Tibial artery (tissue), 4 donors: ENCODE data around the gene CNTRL.

ENCODE experiments used
- DNase-seq, 2 donors: peaks; one replicate each; pipeline ENCODE4 v3.0.0-alpha.2; 2019
- H3K27ac ChIP-seq, 2 donors: fragments of 200-600 bp; sonication (generic) in 1 of 2; 1 replicate in 1 of 2; 2 replicates in 1 of 2; pipeline ENCODE4 v1.5.1; 2018 to 2019; ENCODE audit warnings: mild to moderate bottlenecking in 1 of 2
- H3K27me3 ChIP-seq, 2 donors: fragments of 200-600 bp; sonication (generic) in 1 of 2; one replicate each; pipeline versions ENCODE4 v1.5.1 to v1.6.0; 2016 to 2019
- H3K36me3 ChIP-seq, 3 donors: fragments of 200-600 bp; sonication (generic) in 2 of 3; one replicate each; pipeline ENCODE4 v1.5.1; 2016 to 2019; ENCODE audit warnings: mild to moderate bottlenecking in 2 of 3
- H3K4me1 ChIP-seq, 4 donors: fragments of 200-600 bp; sonication (generic) in 2 of 4; 1 replicate in 3 of 4; 2 replicates in 1 of 4; pipeline ENCODE4 v1.5.1; 2016 to 2019
- H3K4me3 ChIP-seq, 2 donors: fragments of 200-600 bp; sonication (generic) in 1 of 2; 1 replicate in 1 of 2; 2 replicates in 1 of 2; pipeline ENCODE4 v1.5.1; 2018 to 2019; ENCODE audit warnings: mild to moderate bottlenecking in 2 of 2
- H3K9me3 ChIP-seq, 3 donors: fragments of 200-600 bp; sonication (generic) in 1 of 3; one replicate each; pipeline ENCODE4 v1.5.1; 2016 to 2019
- CTCF ChIP-seq, 2 experiments: fragments of 200-600 bp in 1 of 2; fragments of 450-650 bp in 1 of 2; IDR thresholded peaks; one replicate each; pipeline ENCODE4 v1.5.1; 2017 to 2019; ENCODE audit warnings: antibody characterized with exemption in 2 of 2, mild to moderate bottlenecking in 1 of 2, moderate library complexity in 1 of 2
- intact Hi-C: fragments of 100-400 bp; cut with DNase I; formaldehyde crosslinking; loops from one replicate; pipeline ENCODE4 v1.15.0; 2023; ENCODE audit warnings: low total_unique reads

The CNTRL gene

DNA sequence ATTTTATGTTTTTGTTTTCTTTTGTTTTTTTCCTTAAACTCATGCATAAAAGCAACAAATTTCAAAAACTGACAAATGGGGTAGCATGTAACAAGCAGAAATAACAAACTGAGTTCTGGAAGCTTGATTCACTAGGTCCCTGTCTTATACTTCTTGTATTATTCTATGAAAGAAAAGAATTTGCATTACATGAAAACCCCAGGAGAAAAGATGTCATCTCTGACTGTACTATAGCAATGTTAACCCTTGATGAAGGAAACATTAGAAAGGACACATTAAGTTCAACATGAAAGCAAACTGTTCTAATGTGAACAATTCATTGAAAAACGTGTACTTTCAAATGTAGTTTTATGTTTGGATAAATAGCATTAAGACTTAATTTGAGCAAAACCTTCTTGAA, 117.8 kb downstream of the CNTRL start:
- intact Hi-C loops, result no loop called here
- no peak for TF ChIP-seq CTCF (IDR thresholded peaks at IDR 0.05)
- no peak overlapping the region for H3K4me3 ChIP-seq
- H3K27ac ChIP-seq, result no peak overlapping the region
- no peaks in the 10 kb centered on the region for H3K27me3 ChIP-seq
- H3K36me3 ChIP-seq, result no peaks in the 10 kb centered on the region
- peaks cover 0 to 95% (median 31%) of the 10 kb centered on the region in 4 donors for H3K4me1 ChIP-seq
- H3K9me3 ChIP-seq, result no peaks in the 10 kb centered on the region
- DNase-seq, result no peak

GRCh38 chr9:121192959-121193640, 118.3 kb downstream of the CNTRL start:
- H3K9me3 ChIP-seq, result no peaks in the 10 kb centered on the region
- no peak overlapping the region for H3K27ac ChIP-seq
- TF ChIP-seq CTCF (IDR thresholded peaks at IDR 0.05), result no peak
- DNase-seq, result no peak
- no peaks in the 10 kb centered on the region for H3K27me3 ChIP-seq
- H3K36me3 ChIP-seq, result no peaks in the 10 kb centered on the region
- H3K4me1 ChIP-seq, result peaks cover 0 to 96% (median 30%) of the 10 kb centered on the region in 4 donors
- H3K4me3 ChIP-seq, result no peak overlapping the region
- intact Hi-C loops, result no loop called here

GRCh38 chr9:121194730-121195129, 120.0 kb downstream of the CNTRL start:
- no peak for TF ChIP-seq CTCF (IDR thresholded peaks at IDR 0.05)
- intact Hi-C loops, result no loop called here
- no peaks in the 10 kb centered on the region for H3K36me3 ChIP-seq
- H3K27me3 ChIP-seq, result no peaks in the 10 kb centered on the region
- no peak overlapping the region for H3K4me3 ChIP-seq
- no peak overlapping the region for H3K27ac ChIP-seq
- DNase-seq, result no peak
- no peaks in the 10 kb centered on the region for H3K9me3 ChIP-seq
- H3K4me1 ChIP-seq, result peaks cover 0 to 100% (median 38%) of the 10 kb centered on the region in 4 donors

GRCh38 chr9:121196389-121196788, 121.6 kb downstream of the CNTRL start:
- no peak for DNase-seq
- Histone ChIP-seq H3K27me3 (no peaks in the 10 kb centered on the region), H3K4me1 (peaks cover 0 to 93% (median 36%) of the 10 kb centered on the region in 4 donors), H3K27ac (no peak overlapping the region), H3K9me3 (no peaks in the 10 kb centered on the region), H3K36me3 (no peaks in the 10 kb centered on the region), H3K4me3 (no peak overlapping the region)
- intact Hi-C loops, result no loop called here
- no peak for TF ChIP-seq CTCF (IDR thresholded peaks at IDR 0.05)

- TF ChIP-seq CTCF (IDR thresholded peaks at IDR 0.05), result no peak
- H3K4me1 ChIP-seq, result peaks cover 0 to 86% (median 35%) of the 10 kb centered on the region in 4 donors
- DNase-seq, result no peak
- no peaks in the 10 kb centered on the region for H3K36me3 ChIP-seq
- no peaks in the 10 kb centered on the region for H3K27me3 ChIP-seq
- H3K27ac ChIP-seq, result no peak overlapping the region
- intact Hi-C loops, result no loop called here
- H3K4me3 ChIP-seq, result no peak overlapping the region
- no peaks in the 10 kb centered on the region for H3K9me3 ChIP-seq
These were observed 122.4 kb downstream of the CNTRL start for GRCh38 chr9:121197132-121197531.
